GM21576 (cell line): ENCODE measurements around the gene MR1.

ENCODE experiments used
- ATAC-seq: cut with Tn5 transposase; IDR thresholded peaks from one replicate; pipeline ENCODE4 v1.9.1; 2021; ENCODE audit warnings: mild to moderate bottlenecking, moderate library complexity; ENCODE audit not compliant: unreplicated experiment

The MR1 gene

GRCh38 chr1:181106479-181106878 is 72.7 kb downstream of the MR1 start:
- ATAC-seq, result no peak

DNA sequence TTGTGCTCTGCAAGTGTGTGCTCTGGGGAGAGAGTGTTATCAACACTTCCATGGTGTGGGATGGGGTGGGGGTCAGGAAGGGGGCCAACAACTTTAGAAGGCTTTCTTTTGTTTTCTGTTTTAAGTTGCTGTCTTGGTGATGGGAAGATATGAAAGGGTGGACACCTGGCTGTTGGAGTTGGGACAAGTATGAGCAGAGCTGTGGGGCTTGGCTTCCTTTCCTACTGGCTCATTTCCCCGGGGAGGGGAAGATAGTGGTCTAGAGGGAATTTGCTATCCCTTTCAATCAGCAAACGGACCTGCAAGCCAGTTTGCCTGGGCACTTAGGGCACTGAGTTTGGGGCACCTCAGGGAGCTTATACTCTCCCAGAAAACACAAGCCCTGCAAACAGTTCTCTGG is 73.9 kb downstream of the MR1 start:
- no peak for ATAC-seq

- ATAC-seq, result no peak
Measured at GRCh38 chr1:181108304-181108867, 74.6 kb downstream of the MR1 start.

- ATAC-seq, result no peak
Measured at GRCh38 chr1:181110013-181110412, 76.2 kb downstream of the MR1 start.
